ENCODE data around the gene TRAF3. TPM values are rescaled to one million over a fixed set of nuclear protein-coding genes. Genes with fewer than 3 reads are reported as not detected.
"Not testable (repeated sequence)": the region's sequence is repeated elsewhere in the genome, so short reads cannot be mapped to it uniquely, and the experiment has no call there.

Gene TRAF3
- total RNA-seq, 6 experiments from 2014 or later: 19.9 to 28.8 (median 22.6) TPM

DNA sequence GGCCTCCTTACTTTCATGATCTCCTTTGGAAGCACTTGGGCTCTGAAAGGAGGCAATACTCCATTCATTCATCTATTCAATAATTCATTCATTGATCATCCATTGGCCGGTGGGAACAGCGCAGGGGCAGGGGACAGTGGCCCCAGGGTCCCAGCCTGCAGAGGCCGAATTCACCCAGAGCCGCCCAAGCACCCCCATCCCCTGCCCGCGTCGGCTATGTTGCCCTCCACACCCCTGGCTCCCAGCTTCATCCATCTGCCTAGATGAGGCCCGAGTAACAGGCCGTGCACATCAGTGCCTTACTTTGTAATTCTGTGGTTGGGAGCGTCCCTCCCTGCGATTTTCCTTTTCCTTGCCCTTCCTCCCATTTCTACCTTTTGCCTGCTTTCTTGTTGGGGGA lies 148.4 kb downstream of the TRAF3 start:
- peaks cover 19% of the 10 kb centered on the region for H3K27me3 Mint-ChIP-seq (ENCODE audit: insufficient read depth)
- no peak overlapping the region for H3K27ac Mint-ChIP-seq

DNA sequence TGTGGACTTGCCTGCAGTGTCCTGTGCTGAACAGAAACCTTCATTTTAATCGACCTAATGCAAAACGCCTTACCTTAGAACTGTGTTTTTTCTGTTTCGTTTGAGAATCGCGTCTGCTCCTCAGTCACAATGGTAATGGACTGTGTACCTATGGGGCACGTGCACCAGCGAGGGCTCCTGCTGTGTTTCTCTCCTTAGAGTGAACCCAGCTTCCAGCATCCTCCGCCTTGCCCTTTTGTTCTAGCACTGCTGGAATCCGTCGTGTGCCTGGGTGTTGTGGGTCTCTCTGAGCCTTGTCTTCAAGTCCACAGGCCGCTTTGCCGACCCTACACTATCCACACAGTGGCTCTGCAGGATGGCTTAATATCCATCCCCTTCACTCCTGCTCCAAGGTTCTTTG lies 148.9 kb downstream of the TRAF3 start:
- no peak for DNase-seq
- Mint-ChIP-seq H3K4me1 (ENCODE audit: low read depth) (no peaks in the 10 kb centered on the region), H3K27ac (no peak overlapping the region)

More for the DNA sequence above, 148.4 kb downstream of the TRAF3 start:
- TF ChIP-seq, protein P1, sequence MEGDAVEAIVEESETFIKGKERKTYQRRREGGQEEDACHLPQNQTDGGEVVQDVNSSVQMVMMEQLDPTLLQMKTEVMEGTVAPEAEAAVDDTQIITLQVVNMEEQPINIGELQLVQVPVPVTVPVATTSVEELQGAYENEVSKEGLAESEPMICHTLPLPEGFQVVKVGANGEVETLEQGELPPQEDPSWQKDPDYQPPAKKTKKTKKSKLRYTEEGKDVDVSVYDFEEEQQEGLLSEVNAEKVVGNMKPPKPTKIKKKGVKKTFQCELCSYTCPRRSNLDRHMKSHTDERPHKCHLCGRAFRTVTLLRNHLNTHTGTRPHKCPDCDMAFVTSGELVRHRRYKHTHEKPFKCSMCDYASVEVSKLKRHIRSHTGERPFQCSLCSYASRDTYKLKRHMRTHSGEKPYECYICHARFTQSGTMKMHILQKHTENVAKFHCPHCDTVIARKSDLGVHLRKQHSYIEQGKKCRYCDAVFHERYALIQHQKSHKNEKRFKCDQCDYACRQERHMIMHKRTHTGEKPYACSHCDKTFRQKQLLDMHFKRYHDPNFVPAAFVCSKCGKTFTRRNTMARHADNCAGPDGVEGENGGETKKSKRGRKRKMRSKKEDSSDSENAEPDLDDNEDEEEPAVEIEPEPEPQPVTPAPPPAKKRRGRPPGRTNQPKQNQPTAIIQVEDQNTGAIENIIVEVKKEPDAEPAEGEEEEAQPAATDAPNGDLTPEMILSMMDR (IDR thresholded peaks at IDR 0.05): no peak
- H3K4me1 Mint-ChIP-seq (ENCODE audit: low read depth): no peaks in the 10 kb centered on the region
- no peak for DNase-seq
- H3K4me3 Mint-ChIP-seq: no peak overlapping the region
- H3K9me3 Mint-ChIP-seq: no peaks in the 10 kb centered on the region
- no peaks in the 10 kb centered on the region for H3K36me3 Mint-ChIP-seq (ENCODE audit: low read depth)

DNA sequence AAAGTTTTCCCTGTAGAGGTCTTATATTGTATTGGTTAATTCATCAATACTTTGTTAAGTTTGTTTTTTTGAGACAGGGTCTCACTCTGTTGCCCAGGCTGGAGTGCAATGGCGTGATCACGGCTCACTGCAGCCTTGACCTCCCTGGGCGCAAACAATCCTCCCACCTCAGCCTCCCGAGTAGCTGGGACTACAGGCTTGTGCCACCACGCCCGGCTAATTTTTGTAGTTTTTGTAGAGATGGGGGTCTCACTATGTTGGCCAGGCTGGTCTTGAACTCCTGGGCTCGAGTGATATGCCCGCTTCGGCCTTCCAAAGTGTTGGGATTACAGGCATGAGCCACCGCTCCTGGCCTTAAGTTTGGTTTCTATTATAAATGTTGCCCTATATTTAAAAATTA lies 149.6 kb downstream of the TRAF3 start:
- peaks cover 26% of the 10 kb centered on the region for H3K27me3 Mint-ChIP-seq (ENCODE audit: insufficient read depth)
- not testable (repeated sequence) for H3K36me3 Mint-ChIP-seq (ENCODE audit: low read depth); DNase-seq; H3K27ac Mint-ChIP-seq; H3K4me3 Mint-ChIP-seq; H3K4me1 Mint-ChIP-seq (ENCODE audit: low read depth); H3K9me3 Mint-ChIP-seq

More for the DNA sequence above, 148.9 kb downstream of the TRAF3 start:
- TF ChIP-seq, protein P1 (IDR thresholded peaks at IDR 0.05): no peak
- no peaks in the 10 kb centered on the region for H3K9me3 Mint-ChIP-seq
- H3K36me3 Mint-ChIP-seq (ENCODE audit: low read depth): no peaks in the 10 kb centered on the region
- peaks cover 23% of the 10 kb centered on the region for H3K27me3 Mint-ChIP-seq (ENCODE audit: insufficient read depth)
- no peak overlapping the region for H3K4me3 Mint-ChIP-seq

DNA sequence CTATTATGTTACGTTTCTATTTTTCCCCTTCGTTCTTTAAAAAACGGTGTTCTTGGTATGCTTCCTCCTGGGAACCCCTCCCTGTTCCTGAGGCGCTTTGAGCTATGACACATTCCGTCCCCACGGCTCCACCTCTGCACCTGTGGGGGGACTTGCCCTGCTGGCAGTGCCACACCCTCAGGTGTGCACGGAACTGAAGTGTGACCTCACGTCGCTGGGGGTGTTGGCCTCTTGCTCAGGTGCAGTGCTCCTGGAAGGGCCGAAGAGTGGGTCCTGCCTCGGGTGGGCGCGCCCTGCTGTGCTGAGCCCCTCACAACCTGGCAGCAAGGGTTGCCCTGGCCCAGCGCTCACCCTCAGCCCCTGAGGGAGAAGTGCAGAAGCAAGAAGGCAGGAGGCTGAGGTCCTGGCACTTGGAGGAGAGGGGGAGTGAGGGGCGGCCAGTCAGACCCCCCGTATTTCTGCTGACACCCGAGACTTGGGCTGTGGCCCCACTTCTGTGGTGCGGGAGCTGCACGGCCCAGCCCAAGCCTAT lies 150.2 kb downstream of the TRAF3 start:
- Mint-ChIP-seq H3K36me3 (ENCODE audit: low read depth) (0 out of 2 replicates have a peak, but pooled peaks cover 5% of the 10 kb centered on the region), H3K4me3 (no peak overlapping the region), H3K9me3 (no peaks in the 10 kb centered on the region), H3K4me1 (ENCODE audit: low read depth) (no peaks in the 10 kb centered on the region), H3K27me3 (ENCODE audit: insufficient read depth) (peaks cover 29% of the 10 kb centered on the region), H3K27ac (no peak overlapping the region)
- no peak for DNase-seq
- TF ChIP-seq, protein P1 (IDR thresholded peaks at IDR 0.05): no peak

DNA sequence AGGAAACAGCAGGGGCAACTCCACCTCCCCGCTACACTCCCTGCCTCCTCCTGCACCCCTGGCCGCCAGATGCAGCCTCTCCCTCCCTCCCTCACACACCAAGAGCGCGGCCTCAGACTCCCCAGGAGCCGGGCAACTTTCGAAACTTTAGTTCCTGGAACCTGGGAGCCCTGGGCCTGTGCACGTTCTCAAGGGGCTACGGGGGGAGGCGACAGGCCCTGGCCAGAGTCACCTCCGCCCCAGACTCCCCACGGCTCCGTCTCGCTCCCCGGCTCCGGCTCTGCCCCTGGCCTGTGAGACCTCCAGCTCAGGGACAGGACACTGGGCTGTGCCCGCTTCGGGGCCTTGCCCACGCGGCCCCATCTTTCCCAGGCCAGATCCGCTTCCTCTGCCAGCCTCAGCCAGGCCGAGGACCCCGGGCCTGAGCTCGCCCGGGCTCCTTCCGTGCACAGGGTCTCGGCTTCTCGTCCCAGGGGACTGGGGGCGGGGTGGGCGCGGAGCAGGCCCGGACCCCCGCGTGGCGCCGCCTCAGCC lies 150.7 kb downstream of the TRAF3 start:
- Mint-ChIP-seq H3K9me3 (no peaks in the 10 kb centered on the region), H3K4me3 (no peak overlapping the region), H3K4me1 (ENCODE audit: low read depth) (no peaks in the 10 kb centered on the region), H3K36me3 (ENCODE audit: low read depth) (0 out of 2 replicates have a peak, but pooled peaks cover 5% of the 10 kb centered on the region), H3K27ac (no peak overlapping the region), H3K27me3 (ENCODE audit: insufficient read depth) (peaks cover 29% of the 10 kb centered on the region)
- TF ChIP-seq, protein P1 (IDR thresholded peaks at IDR 0.05): no peak
- no peak for DNase-seq

DNA sequence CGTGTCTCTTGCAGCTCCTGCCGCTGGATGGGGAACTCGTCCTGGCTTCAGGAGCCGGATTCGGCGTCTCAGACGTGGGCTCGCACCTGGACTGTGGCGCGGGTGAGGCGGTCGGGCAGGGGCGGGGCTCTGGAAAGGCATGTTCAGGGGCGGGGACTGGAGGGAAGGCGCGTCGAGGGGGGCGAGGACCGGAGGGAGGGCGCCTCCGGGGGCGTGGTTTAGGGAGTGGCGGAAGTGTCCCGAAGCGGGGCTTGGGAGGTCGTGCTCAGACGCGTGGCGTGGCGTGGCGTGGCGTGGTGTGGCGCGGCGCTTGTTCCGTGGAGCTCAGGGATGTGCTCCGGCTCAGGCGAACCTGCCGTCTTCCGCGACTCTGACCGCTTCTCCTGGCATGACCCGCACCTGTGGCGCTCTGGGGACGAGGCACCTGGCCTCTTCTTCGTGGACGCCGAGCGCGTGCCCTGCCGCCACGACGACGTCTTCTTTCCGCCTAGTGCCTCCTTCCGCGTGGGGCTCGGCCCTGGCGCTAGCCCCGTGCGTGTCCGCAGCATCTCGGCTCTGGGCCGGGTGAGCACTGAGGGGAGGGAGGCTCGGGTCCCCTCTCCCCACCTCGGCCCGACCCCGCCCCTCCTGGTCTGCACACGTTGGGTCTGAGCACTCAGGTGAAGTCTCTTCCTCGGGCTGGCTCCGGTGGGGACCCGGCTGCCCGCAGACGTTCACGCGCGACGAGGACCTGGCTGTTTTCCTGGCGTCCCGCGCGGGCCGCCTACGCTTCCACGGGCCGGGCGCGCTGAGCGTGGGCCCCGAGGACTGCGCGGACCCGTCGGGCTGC lies 151.4 kb downstream of the TRAF3 start:
- H3K4me1 Mint-ChIP-seq (ENCODE audit: low read depth): no peaks in the 10 kb centered on the region
- TF ChIP-seq, protein P1 (IDR thresholded peaks at IDR 0.05): no peak
- H3K27me3 Mint-ChIP-seq (ENCODE audit: insufficient read depth): peaks cover 29% of the 10 kb centered on the region
- no peaks in the 10 kb centered on the region for H3K9me3 Mint-ChIP-seq
- peaks cover 5% of the 10 kb centered on the region; the same call in 1 of the 2 replicates for H3K36me3 Mint-ChIP-seq (ENCODE audit: low read depth)
- H3K4me3 Mint-ChIP-seq: no peak overlapping the region
- H3K27ac Mint-ChIP-seq: no peak overlapping the region
- no peak for DNase-seq
